HUDEP-2 (cell line): ENCODE measurements around the gene PDE2A.
A peak's percentile ranks its signal among the peaks of the same experiment; 100 is the strongest.
"Not testable (repeated sequence)": the region's sequence is repeated elsewhere in the genome, so short reads cannot be mapped to it uniquely, and the experiment has no call there.

Source experiments
- DNase-seq, 76 experiments: peaks; one replicate each; lab custom pipeline; 2025; ENCODE audit not compliant: unreplicated experiment in 76 of 76; lab: John Stamatoyannopoulos, UW

Gene PDE2A

DNA sequence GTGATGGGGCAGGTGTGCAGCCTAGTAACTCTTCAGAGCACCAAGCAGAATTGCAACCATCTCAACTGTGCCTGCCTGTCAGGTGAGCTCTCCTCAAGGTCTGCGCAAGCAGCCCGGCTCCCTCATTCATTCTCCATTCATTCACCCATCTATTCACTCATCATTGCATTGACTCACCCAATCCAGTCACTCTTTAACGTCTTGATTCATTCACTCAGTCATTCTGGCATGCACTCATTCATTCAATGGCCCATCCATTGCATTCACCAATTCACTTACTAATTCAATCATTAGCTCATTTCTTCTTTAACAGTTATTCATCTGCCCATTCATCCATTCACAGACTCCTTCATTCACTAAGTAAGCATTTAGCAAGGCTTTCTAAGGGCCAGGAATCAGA is 111.8 kb downstream of the PDE2A start:
- DNase-seq = no peak

DNA sequence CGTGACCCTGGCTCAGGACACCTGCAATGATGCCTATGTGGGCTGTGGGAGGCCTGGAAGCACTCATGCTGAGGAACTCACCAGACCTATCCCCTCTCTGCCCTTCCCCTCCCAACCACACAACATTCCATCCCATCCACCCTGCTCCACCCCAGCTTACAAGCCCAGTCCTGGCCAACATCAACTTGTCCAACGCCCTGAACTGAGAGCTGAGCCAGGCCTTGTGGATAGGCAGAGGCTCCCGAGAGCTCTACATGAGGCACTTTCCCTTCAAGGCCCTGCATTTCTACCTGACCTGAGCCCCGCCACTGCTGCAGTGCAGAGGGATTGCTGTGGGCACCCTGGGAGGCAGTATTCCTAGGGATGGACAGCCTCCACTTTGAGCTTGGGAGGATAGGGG is 112.4 kb downstream of the PDE2A start:
- no peak for DNase-seq

DNA sequence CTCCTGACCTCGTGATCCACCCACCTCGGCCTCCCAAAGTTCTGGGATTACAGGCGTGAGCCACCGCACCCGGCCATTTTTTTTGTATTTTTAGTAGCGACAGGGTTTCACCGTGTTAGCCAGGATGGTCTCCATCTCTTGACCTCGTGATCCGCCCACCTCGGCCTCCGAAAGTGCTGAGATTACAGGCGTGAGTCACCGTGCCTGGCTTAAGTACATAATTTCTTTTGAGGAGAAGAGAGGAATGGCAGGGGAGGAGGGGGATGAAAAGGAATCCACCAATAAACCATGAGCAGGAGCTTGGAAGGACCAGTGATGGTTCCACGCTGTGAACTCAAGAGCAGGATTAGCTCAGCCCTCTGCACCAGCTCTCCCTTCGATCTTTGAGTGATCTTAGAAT is 113.4 kb downstream of the PDE2A start:
- DNase-seq = not testable (repeated sequence)

DNA sequence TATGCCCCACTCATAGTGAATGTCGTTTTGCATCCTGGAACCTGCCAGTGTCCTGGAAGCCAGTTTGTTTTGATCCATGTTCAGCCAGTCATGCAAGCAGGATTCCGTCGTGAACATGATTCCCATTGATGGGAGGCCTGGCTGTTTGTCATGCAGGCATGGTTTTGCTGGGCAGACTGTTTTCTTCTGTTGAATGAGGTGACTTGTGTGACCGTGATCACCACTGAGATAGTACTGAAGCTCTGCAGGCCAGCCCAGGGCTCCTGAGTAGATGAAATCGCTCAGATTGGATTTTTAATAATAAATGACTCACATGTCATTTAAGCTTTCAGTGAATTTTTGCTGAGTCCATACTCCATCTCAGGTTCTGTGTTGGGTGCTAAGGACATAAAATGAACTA is 117.8 kb downstream of the PDE2A start:
- DNase-seq = no peak

DNA sequence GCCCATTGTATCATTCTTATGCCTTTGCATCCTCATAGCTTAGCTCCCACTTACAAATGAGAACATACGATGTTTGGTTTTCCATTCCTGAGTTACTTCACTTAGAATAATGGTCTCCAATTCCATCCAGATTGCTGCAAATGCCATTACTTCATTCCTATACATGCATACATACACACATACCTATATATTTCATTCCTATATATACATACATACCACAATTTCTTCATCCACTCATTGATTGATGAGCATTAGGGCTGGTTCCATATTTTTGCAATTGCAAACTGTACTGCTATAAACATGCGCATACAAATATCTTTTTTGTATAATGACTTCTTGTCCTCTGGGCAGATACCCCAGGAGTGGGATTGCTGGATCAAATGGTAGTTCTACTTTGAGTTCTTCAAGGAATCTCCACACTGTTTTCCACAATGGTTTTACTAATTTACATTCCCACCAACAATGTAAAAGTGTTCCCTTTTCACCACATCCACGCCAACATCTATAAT is 119.2 kb downstream of the PDE2A start:
- DNase-seq = not testable (repeated sequence)

DNA sequence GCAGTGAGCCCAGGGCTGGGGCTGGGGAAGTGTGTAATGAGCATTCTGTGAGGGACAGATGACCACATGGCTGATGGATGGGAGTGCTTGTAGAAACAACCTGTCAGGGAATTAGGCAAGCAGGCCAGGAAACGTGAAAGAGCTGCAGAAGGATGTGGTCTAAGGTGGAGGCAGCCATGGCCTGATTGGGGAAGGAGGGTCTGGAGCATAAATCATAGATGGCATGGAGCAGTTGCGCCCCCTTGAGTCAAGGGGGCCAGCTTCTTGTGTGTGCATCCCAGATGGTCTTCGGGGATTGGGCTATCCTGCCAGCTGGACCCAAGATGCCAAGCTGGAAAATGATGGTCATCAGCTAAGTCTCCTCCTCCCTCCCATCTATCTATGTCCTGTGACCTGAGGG is 120.5 kb downstream of the PDE2A start:
- DNase-seq = peak in 30 of 76 experiments; percentile 6 to 41 (median 18)

DNA sequence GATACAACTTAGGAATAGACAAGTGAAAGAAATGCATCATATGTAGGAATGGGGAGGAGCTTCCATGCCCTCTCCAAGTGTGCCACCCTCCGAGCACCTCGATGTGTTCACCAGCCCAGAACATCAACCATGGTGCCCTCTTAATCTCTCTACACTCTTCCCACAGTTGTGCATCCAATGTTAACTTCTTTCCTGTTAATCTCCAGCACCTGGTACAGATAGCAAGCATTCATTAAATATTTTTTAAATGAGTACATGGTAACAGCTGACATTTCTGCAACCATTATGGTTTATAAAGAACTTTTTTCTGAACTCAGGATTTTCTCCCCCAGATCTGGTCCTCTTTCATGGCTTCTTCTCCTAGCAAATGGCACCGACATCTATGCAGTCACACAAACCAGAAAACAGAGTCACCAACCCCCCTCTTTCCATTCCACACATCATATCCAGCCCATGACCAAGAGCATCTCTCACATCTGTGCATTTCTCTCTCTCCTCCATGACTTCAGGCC is 121.8 kb downstream of the PDE2A start:
- no peak for DNase-seq

DNA sequence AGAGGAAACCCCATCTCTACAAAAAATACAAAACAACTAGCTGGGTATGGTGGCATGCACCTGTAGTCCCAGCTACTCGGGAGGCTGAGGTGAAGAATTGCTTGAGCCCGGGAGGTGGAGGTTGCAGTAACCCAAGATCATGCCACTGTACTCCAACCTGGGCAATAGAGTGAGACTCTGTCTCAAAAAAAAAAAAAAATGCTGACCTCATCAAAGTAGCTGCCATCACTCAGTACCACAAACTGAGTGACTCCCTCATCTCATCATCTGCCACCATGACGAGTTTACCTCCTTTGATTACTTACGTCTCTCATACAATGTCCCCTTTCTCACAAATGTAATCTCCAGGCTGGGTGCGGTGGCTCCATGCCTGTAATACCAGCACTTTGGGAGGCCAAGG is 122.7 kb downstream of the PDE2A start:
- DNase-seq = no peak

DNA sequence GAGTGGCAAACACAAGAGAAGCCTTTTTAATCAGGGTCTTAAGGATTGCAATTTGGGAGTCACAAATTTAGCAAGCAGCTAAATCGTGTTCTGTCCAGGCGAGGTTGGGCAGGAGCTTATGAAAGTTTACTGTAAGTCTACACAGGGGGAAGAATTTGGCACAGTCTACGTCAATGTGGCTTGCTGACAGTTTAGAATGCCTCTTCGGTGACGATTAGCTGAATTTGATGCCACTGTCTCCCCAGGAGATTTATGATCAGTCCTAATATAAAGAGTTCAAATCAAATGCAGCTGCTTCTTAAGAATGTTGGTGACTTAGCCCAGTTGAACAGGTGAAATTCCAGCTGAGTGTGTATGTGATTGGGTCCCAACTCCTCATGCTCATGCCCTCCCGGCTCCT is 125.8 kb downstream of the PDE2A start:
- no peak for DNase-seq

DNA sequence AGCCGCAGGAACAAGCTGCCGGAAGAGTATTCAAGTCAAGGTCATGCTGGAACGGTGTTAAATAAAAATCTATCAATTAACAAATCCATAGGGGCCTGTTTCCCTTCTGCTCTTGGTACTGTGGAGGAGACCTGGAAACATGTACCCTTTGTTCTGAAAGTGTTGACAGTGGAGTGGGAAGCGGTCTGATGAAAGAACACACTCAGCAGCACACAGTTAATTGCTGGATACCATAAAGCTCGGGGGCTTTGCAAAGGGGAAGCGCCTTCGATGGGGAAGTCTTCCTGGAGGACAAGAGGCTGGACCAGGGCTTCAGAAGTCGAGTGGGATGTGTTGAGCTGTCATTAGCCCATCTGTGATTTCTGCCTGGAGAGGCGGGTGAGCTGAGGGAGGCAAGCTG is 127.4 kb downstream of the PDE2A start:
- no peak for DNase-seq

DNA sequence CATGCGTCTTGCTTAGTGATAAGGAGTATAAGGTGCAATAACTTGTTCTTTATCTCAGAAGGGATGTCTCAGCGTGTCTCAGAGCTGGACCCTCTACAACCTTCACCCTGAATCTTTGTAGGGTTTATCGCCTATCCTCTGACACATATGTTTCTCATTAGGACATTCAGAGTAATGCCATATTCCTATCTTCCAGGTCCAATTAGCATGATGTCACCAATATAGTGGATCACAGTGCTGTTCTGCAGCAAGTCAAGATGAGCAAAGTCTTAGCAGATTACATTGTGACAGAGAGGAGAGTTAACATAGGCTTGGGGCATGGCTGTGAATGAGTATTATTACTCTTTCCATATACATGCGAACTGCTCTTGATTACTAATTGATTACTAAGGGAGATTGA is 129.6 kb downstream of the PDE2A start:
- no peak for DNase-seq

DNA sequence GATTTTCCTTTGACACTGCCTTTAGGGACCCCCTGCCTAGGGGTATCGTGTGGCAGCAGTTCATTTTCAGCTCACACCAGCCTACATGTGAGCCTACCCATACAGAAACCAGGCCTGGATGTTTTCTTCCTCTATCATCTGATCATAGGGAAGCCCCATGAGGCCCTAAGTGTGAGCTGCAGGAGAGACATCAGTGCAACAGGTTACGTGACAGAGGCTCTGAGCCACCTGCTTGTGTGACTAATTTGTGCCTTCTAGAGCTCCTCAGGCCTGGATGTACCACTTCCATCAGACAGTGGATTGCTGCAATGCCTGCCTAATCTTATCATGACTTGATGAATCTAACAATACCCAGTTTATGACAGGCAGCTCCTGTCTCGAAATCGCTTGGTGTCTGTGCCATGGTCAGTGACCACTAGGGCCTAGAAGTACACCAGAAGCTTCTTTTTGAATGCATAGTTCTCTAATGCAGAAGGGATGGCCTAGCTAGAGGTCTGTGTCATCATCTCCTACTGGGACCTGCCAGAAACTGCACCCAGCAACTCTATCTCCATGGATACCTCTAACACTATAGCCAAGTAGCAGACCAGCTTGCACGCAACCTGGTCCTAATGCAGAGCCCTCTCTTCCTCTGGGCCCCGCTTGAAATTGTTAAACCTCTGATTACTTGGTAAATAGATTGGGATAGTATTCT is 130.2 kb downstream of the PDE2A start:
- no peak for DNase-seq

DNA sequence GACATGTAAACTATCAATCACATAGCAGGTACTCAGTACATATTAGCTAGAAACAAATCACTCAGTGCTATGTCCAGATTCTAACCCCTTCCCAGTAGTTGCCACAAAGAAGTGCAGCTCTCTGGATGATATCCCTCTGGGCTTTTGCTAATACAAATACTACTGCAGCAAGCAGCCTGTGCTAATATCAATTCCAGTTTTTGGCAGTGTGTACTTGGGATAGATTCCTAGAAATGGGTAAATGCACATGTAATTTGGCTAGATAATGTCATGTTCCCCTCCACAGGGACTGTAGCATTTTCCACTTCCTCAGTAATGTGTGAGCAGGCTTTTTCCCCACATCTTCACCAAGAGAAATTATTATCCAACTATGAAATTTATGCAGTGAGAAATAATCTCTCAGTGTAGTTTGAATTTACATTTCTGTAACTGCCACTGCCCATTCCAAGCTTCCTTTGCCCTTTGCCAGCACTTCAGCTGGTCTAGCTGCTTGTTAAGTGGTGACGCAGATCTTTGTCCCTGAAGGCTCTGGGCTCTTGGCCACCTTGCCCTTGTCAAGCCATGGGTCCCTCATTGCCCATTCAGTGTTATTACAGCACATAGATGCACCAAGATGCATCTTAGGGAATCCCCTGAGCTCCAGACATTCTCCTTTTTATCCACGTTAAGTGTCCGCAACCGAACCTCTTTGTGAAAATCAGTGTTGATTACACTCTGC is 132.8 kb downstream of the PDE2A start:
- no peak for DNase-seq

DNA sequence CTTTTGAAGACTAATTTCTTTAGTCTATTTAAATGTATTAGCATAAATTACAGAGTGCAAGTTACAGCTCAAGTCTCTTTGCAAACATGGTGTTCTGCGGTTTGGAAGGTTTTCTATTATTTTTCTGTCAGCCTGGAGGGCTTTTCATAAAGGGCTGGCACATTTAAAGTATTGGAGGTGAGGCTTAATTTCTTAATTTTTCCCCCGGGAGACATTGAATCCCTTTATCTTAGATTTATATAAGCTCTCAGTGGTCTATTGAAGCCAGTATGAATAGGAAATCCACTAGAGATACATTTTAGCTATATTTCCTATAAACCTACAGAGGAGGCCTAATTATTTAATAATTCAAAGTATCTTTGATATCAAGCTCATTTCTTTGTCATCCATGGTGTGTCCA is 137.2 kb downstream of the PDE2A start:
- no peak for DNase-seq

DNA sequence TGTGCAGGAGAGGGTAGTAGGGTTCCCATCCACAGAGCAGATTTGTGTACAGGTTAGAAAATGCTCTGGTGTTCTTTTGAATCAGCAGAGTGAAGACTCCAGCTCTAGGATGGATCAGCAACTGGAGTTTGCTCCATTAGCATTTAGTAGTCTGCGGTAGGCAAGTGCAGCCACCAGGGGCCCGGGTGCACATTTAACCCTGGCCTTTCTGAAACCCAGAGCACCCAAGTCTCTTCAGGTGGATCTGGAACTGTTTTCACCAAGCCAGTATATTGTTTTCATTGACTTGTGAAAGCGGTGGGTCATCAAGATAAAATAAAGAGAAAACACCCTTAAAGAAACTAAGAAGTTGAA is 139.1 kb downstream of the PDE2A start:
- DNase-seq = no peak

DNA sequence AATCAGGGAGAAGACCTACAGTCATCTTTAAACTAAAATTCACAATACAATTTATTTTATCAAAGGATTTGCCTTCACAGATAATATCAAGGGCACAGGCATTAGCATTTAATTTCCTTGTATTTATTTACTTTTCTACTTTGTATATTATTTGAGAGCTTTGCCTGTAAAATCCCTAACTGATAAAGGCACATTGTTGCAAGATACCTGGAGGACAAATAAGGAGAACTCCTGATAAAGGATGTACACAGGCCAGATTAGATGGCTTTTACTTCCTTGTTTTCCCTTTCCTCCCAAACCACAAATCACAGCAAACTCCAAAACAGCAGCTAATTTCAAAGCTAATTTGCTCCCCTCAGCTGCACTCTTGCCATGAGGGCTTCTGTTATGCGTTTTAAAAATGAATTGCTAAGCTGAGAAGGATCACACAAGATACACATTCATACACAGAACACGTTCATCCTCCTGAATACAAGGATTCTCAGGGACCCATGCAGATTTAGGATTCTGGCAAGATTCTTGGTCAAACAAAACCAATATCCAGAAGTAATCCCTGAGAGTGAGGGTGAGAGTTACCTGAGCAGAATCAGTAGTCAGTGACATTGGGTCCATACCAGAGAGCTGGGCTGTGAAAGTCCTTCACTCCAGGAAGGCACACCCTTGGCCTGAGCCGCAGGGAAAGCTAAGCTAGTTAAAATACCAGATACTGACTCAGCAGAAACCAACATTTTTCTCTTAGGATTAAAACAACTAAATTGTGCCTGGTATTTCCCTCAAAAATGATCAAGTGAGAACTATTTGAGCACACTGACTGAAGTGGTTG is 139.6 kb downstream of the PDE2A start:
- DNase-seq = no peak

DNA sequence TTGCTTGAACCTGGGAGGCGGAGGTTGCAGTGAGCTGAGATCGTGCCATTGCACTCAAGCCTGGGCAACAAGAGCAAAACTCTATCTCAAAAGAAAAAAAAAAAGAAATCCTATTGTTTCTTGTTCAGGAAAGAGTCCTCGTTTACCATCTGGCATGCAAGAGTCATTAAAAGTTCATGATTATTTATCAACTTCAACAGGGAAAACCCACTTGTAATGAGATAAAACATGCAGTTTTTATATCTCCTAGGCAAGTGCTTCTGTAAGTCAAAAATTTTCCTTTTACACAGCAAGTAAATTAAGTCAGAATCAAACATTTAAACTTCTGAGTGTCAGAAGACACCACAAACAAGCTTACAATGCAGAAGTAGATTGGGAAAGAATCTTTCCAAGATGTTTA is 145.2 kb downstream of the PDE2A start:
- no peak for DNase-seq

DNA sequence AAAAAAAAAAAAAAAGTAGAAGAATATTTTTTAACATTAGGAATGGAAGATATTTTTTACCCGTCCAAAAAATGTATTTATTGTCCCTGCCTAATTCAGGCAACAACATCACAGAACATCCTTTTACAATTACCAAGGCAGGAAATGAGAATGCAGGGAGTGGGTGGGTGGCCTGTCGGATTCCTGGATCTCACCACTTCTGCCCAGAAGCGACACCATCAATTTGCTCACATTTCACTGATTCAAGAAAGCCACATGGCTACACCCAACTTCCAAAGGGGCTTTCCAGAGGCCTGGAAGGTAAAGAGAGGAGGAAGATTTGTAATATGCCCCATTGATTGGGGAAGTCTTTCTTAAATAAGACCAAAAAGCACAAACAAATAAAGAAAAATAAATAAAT is 146.1 kb downstream of the PDE2A start:
- no peak for DNase-seq
